Urinary bladder (tissue), 4 donors: Measurements from ENCODE around the gene TACR1. TPM values are rescaled to one million over a fixed set of nuclear protein-coding genes. Genes with fewer than 3 reads are reported as not detected.

Experiments
- DNase-seq: peaks from one replicate; pipeline ENCODE4 v3.0.0-alpha.2; 2015; ENCODE audit errors: extremely low spot score
- H3K27ac ChIP-seq: one replicate; pipeline ENCODE4 v1.5.1; 2013; ENCODE audit warnings: low read depth, mild to moderate bottlenecking, moderate library complexity
- H3K36me3 ChIP-seq: one replicate; pipeline ENCODE4 v1.6.1; 2013; ENCODE audit warnings: mild to moderate bottlenecking, moderate library complexity; ENCODE audit not compliant: insufficient read depth
- H3K4me1 ChIP-seq: one replicate; pipeline ENCODE4 v1.6.1; 2013; ENCODE audit warnings: mild to moderate bottlenecking, moderate library complexity; ENCODE audit not compliant: insufficient read depth
- H3K4me3 ChIP-seq: one replicate; pipeline ENCODE4 v1.5.1; 2013; ENCODE audit warnings: low read depth, low read length
- WGBS: extraction: QIAGEN DNeasy Blood & Tissue Kit; methylation state at CpG from one replicate; pipeline ENCODE4 v1.1.7; 2013; 5-methylcytosine and 5-hydroxymethylcytosine counted together
- polyA plus RNA-seq: library from polyadenylated mRNA; stranded (reverse); fragments of 200-250 nt; gene quantifications from one replicate; pipeline ENCODE4 v1.2.3, GENCODE V29; 2013
- total RNA-seq: library from RNA; depleted of rRNA; stranded (reverse); fragments of >200 nt; gene quantifications from one replicate; pipeline ENCODE4 v1.2.3, GENCODE V29; 2014
- donor health status: healthy with polysubstance abuse.
- donor health status: healthy.

The TACR1 gene
- total and polyA plus RNA-seq, 2 donors, result 1.9 to 3.4 TPM

GRCh38 chr2:75108937-75109482 lies 90.3 kb downstream of the TACR1 start:
- DNase-seq, result no peak
- Histone ChIP-seq H3K4me3 (no peak overlapping the region), H3K36me3 (no peaks in the 10 kb centered on the region), H3K27ac (no peak overlapping the region), H3K4me1 (no peaks in the 10 kb centered on the region)
- WGBS, result 74% methylated on average over 9 of the region's 9 CpGs

GRCh38 chr2:75102011-75102410 lies 97.3 kb downstream of the TACR1 start:
- H3K36me3 ChIP-seq, result no peaks in the 10 kb centered on the region
- no peaks in the 10 kb centered on the region for H3K4me1 ChIP-seq
- WGBS, result 95% methylated on average over 4 of the region's 4 CpGs
- no peak overlapping the region for H3K27ac ChIP-seq
- DNase-seq, result no peak
- no peak overlapping the region for H3K4me3 ChIP-seq

GRCh38 chr2:75100801-75101151 lies 98.5 kb downstream of the TACR1 start:
- no peak for DNase-seq
- Histone ChIP-seq H3K27ac (no peak overlapping the region), H3K4me1 (no peaks in the 10 kb centered on the region), H3K36me3 (no peaks in the 10 kb centered on the region), H3K4me3 (no peak overlapping the region)
- WGBS, result 67% methylated on average over 1 of the region's 1 CpG

GRCh38 chr2:75100011-75100800 lies 99.1 kb downstream of the TACR1 start:
- no peak overlapping the region for H3K27ac ChIP-seq
- H3K4me1 ChIP-seq, result no peaks in the 10 kb centered on the region
- no peak for DNase-seq
- WGBS, result 63% methylated on average over 3 of the region's 3 CpGs
- H3K36me3 ChIP-seq, result no peaks in the 10 kb centered on the region
- no peak overlapping the region for H3K4me3 ChIP-seq

- DNase-seq, result no peak
- Histone ChIP-seq H3K4me1 (no peaks in the 10 kb centered on the region), H3K27ac (no peak overlapping the region), H3K36me3 (no peaks in the 10 kb centered on the region), H3K4me3 (no peak overlapping the region)
- WGBS, result 68% methylated on average over 4 of the region's 4 CpGs
Observed at GRCh38 chr2:75099521-75099922, 99.8 kb downstream of the TACR1 start.

- no peak overlapping the region for H3K27ac ChIP-seq
- no peak overlapping the region for H3K4me3 ChIP-seq
- H3K4me1 ChIP-seq, result no peaks in the 10 kb centered on the region
- no peaks in the 10 kb centered on the region for H3K36me3 ChIP-seq
- 40% methylated on average over 2 of the region's 2 CpGs for WGBS
- no peak for DNase-seq
Observed at GRCh38 chr2:75098856-75099255, 100.5 kb downstream of the TACR1 start.

- Histone ChIP-seq H3K27ac (no peak overlapping the region), H3K4me1 (no peaks in the 10 kb centered on the region), H3K36me3 (no peaks in the 10 kb centered on the region), H3K4me3 (no peak overlapping the region)
- DNase-seq, result no peak
- WGBS, result 87% methylated on average over 1 of the region's 1 CpG
Observed at GRCh38 chr2:75097831-75098230, 101.5 kb downstream of the TACR1 start.

GRCh38 chr2:75094405-75094804 lies 104.9 kb downstream of the TACR1 start:
- WGBS, result 87% methylated on average over 1 of the region's 1 CpG
- no peaks in the 10 kb centered on the region for H3K4me1 ChIP-seq
- H3K36me3 ChIP-seq, result no peaks in the 10 kb centered on the region
- H3K4me3 ChIP-seq, result no peak overlapping the region
- DNase-seq, result no peak
- no peak overlapping the region for H3K27ac ChIP-seq

- no peak overlapping the region for H3K4me3 ChIP-seq
- DNase-seq, result no peak
- no peaks in the 10 kb centered on the region for H3K4me1 ChIP-seq
- no peak overlapping the region for H3K27ac ChIP-seq
- H3K36me3 ChIP-seq, result no peaks in the 10 kb centered on the region
- WGBS, result 94% methylated on average over 5 of the region's 5 CpGs
Observed at GRCh38 chr2:75090770-75091515, 108.4 kb downstream of the TACR1 start.

GRCh38 chr2:75089471-75089870 lies 109.8 kb downstream of the TACR1 start:
- no peaks in the 10 kb centered on the region for H3K36me3 ChIP-seq
- 98% methylated on average over 3 of the region's 3 CpGs for WGBS
- H3K4me3 ChIP-seq, result no peak overlapping the region
- no peaks in the 10 kb centered on the region for H3K4me1 ChIP-seq
- no peak overlapping the region for H3K27ac ChIP-seq
- no peak for DNase-seq

- no peaks in the 10 kb centered on the region for H3K36me3 ChIP-seq
- H3K27ac ChIP-seq, result no peak overlapping the region
- DNase-seq, result no peak
- no peak overlapping the region for H3K4me3 ChIP-seq
- H3K4me1 ChIP-seq, result no peaks in the 10 kb centered on the region
- WGBS, result 80% methylated on average over 3 of the region's 3 CpGs
Observed at GRCh38 chr2:75088791-75089190, 110.5 kb downstream of the TACR1 start.

- Histone ChIP-seq H3K4me1 (no peaks in the 10 kb centered on the region), H3K27ac (no peak overlapping the region), H3K4me3 (no peak overlapping the region), H3K36me3 (no peaks in the 10 kb centered on the region)
- DNase-seq, result no peak
- 85% methylated on average over 2 of the region's 2 CpGs for WGBS
Observed at GRCh38 chr2:75087736-75088135, 111.6 kb downstream of the TACR1 start.

GRCh38 chr2:75079575-75079974 lies 119.7 kb downstream of the TACR1 start:
- DNase-seq, result no peak
- H3K4me1 ChIP-seq, result no peaks in the 10 kb centered on the region
- no peak overlapping the region for H3K27ac ChIP-seq
- no peaks in the 10 kb centered on the region for H3K36me3 ChIP-seq
- 77% methylated on average over 1 of the region's 1 CpG for whole genome bisulfite sequencing
- no peak overlapping the region for H3K4me3 ChIP-seq

- no peak for DNase-seq
- H3K4me3 ChIP-seq, result no peak overlapping the region
- no peak overlapping the region for H3K27ac ChIP-seq
- no peaks in the 10 kb centered on the region for H3K36me3 ChIP-seq
- no peaks in the 10 kb centered on the region for H3K4me1 ChIP-seq
- WGBS, result 94% methylated on average over 4 of the region's 4 CpGs
Observed at GRCh38 chr2:75077909-75078308, 121.4 kb downstream of the TACR1 start.
